ENCODE data around the gene USP17L5. TPM values are rescaled to one million over a fixed set of nuclear protein-coding genes. Genes with fewer than 3 reads are reported as not detected.
"Not testable (repeated sequence)": the region's sequence is repeated elsewhere in the genome, so short reads cannot be mapped to it uniquely, and the experiment has no call there.

USP17L5 gene, protein sequence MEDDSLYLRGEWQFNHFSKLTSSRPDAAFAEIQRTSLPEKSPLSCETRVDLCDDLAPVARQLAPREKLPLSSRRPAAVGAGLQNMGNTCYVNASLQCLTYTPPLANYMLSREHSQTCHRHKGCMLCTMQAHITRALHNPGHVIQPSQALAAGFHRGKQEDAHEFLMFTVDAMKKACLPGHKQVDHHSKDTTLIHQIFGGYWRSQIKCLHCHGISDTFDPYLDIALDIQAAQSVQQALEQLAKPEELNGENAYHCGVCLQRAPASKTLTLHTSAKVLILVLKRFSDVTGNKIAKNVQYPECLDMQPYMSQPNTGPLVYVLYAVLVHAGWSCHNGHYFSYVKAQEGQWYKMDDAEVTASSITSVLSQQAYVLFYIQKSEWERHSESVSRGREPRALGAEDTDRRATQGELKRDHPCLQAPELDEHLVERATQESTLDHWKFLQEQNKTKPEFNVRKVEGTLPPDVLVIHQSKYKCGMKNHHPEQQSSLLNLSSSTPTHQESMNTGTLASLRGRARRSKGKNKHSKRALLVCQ
- not detected for total RNA-seq
- long read RNA-seq: 0 reads

DNA sequence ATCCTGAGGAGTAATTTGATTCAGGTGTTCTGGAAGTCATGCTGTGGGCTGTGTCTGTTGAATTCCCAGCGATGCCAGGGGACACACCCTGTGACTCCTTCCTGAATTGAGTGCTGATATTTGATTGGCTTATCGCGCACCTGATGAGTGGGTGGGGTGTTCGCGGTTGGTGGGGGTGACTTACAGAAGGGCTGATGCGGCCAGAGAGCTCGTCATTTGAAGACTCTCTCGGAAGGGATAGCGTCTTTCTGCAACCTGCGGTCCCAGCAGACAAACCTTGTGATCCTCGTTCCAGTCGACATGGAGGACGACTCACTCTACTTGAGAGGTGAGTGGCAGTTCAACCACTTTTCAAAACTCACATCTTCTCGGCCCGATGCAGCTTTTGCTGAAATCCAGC is at the start of gene USP17L5:
Gene USP17L5, plus strand, starts transcription at position 301 of the 400 bp plus-strand sequence. Its CDS starts 0 bp downstream, at position 301.
- ATAC-seq; DNase-seq; intact Hi-C loops (cut with DNase I): not testable (repeated sequence)

DNA sequence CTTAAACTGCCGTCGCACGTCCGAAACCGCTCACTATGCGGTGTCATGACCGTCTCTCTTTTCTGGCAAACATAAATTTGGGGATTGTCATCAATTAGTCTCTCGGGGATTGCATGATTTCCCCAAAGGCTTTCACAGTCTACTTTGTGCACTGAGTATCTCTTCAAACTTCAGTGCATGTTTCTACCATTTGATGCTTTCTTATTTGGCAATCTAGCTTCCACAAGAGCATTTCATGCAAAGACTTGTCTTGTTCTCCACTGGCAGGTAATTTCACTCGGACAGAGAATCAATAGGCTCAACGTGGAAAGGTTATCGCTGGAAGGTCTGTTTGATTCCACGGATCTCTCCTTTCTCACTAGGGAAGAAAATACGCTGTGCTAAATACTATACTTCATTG is 15.0 kb upstream of the USP17L5 start:
- DNase-seq; intact Hi-C loops (cut with DNase I); ATAC-seq: not testable (repeated sequence)

DNA sequence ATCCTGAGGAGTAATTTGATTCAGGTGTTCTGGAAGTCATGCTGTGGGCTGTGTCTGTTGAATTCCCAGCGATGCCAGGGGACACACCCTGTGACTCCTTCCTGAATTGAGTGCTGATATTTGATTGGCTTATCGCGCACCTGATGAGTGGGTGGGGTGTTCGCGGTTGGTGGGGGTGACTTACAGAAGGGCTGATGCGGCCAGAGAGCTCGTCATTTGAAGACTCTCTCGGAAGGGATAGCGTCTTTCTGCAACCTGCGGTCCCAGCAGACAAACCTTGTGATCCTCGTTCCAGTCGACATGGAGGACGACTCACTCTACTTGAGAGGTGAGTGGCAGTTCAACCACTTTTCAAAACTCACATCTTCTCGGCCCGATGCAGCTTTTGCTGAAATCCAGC is 14.3 kb upstream of the USP17L5 start, which contains the start of gene USP17L24:
Gene USP17L24, plus strand, starts transcription at position 301 of the 400 bp plus-strand sequence. Its CDS starts 0 bp downstream, at position 301.
- DNase-seq; ATAC-seq; intact Hi-C loops (cut with DNase I): not testable (repeated sequence)

DNA sequence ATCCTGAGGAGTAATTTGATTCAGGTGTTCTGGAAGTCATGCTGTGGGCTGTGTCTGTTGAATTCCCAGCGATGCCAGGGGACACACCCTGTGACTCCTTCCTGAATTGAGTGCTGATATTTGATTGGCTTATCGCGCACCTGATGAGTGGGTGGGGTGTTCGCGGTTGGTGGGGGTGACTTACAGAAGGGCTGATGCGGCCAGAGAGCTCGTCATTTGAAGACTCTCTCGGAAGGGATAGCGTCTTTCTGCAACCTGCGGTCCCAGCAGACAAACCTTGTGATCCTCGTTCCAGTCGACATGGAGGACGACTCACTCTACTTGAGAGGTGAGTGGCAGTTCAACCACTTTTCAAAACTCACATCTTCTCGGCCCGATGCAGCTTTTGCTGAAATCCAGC is 9.6 kb upstream of the USP17L5 start, which contains the start of gene USP17L25:
Gene USP17L25, plus strand, starts transcription at position 301 of the 400 bp plus-strand sequence. Its CDS starts 0 bp downstream, at position 301.
- intact Hi-C loops (cut with DNase I): not testable (repeated sequence)

DNA sequence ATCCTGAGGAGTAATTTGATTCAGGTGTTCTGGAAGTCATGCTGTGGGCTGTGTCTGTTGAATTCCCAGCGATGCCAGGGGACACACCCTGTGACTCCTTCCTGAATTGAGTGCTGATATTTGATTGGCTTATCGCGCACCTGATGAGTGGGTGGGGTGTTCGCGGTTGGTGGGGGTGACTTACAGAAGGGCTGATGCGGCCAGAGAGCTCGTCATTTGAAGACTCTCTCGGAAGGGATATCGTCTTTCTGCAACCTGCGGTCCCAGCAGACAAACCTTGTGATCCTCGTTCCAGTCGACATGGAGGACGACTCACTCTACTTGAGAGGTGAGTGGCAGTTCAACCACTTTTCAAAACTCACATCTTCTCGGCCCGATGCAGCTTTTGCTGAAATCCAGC is 4.8 kb upstream of the USP17L5 start, which contains the start of gene USP17L26:
Gene USP17L26, plus strand, starts transcription at position 301 of the 400 bp plus-strand sequence. Its CDS starts 0 bp downstream, at position 301.
- intact Hi-C loops (cut with DNase I); ATAC-seq: not testable (repeated sequence)

More for the DNA sequence above, 9.6 kb upstream of the USP17L5 start, which contains the start of gene USP17L25:
- DNase-seq, ATAC-seq: not testable (repeated sequence)

DNA sequence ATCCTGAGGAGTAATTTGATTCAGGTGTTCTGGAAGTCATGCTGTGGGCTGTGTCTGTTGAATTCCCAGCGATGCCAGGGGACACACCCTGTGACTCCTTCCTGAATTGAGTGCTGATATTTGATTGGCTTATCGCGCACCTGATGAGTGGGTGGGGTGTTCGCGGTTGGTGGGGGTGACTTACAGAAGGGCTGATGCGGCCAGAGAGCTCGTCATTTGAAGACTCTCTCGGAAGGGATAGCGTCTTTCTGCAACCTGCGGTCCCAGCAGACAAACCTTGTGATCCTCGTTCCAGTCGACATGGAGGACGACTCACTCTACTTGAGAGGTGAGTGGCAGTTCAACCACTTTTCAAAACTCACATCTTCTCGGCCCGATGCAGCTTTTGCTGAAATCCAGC is 4.6 kb downstream of the USP17L5 start, which contains the start of gene USP17L27:
Gene USP17L27, plus strand, starts transcription at position 301 of the 400 bp plus-strand sequence. Its CDS starts 0 bp downstream, at position 301.
- intact Hi-C loops (cut with DNase I); ATAC-seq; DNase-seq: not testable (repeated sequence)

More for the DNA sequence above, 4.8 kb upstream of the USP17L5 start, which contains the start of gene USP17L26:
- DNase-seq: not testable (repeated sequence)

DNA sequence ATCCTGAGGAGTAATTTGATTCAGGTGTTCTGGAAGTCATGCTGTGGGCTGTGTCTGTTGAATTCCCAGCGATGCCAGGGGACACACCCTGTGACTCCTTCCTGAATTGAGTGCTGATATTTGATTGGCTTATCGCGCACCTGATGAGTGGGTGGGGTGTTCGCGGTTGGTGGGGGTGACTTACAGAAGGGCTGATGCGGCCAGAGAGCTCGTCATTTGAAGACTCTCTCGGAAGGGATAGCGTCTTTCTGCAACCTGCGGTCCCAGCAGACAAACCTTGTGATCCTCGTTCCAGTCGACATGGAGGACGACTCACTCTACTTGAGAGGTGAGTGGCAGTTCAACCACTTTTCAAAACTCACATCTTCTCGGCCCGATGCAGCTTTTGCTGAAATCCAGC is 9.4 kb downstream of the USP17L5 start, which contains the start of gene USP17L28:
Gene USP17L28, plus strand, starts transcription at position 301 of the 400 bp plus-strand sequence. Its CDS starts 0 bp downstream, at position 301.
- intact Hi-C loops (cut with DNase I); ATAC-seq; DNase-seq: not testable (repeated sequence)

DNA sequence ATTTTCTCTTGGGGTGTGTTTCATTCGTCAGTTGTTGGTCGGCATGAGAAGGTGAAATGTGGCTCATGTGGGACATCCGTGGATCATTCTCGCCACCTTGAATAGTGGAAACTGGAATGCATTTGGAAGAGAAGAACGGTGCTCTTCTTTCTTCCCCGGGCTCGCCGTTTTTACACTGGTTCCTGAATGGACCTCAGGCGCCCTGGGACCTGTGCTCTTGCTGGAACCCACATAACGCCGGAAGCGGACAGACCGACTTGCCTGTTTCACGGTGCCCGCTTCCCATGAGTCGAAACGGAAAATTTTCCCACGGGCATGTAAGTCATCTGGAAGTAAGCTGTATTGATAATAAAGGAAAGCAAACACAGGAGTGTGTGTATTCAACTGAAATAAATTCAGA is 11.7 kb downstream of the USP17L5 start:
- DNase-seq; intact Hi-C loops (cut with DNase I); ATAC-seq: not testable (repeated sequence)

DNA sequence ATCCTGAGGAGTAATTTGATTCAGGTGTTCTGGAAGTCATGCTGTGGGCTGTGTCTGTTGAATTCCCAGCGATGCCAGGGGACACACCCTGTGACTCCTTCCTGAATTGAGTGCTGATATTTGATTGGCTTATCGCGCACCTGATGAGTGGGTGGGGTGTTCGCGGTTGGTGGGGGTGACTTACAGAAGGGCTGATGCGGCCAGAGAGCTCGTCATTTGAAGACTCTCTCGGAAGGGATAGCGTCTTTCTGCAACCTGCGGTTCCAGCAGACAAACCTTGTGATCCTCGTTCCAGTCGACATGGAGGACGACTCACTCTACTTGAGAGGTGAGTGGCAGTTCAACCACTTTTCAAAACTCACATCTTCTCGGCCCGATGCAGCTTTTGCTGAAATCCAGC is 14.1 kb downstream of the USP17L5 start, which contains the start of gene USP17L29:
Gene USP17L29, plus strand, starts transcription at position 301 of the 400 bp plus-strand sequence. Its CDS starts 0 bp downstream, at position 301.
- ATAC-seq; intact Hi-C loops (cut with DNase I); DNase-seq: not testable (repeated sequence)

DNA sequence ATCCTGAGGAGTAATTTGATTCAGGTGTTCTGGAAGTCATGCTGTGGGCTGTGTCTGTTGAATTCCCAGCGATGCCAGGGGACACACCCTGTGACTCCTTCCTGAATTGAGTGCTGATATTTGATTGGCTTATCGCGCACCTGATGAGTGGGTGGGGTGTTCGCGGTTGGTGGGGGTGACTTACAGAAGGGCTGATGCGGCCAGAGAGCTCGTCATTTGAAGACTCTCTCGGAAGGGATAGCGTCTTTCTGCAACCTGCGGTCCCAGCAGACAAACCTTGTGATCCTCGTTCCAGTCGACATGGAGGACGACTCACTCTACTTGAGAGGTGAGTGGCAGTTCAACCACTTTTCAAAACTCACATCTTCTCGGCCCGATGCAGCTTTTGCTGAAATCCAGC is 23.6 kb downstream of the USP17L5 start, which contains the start of gene USP17L30:
Gene USP17L30, plus strand, starts transcription at position 301 of the 400 bp plus-strand sequence. Its CDS starts 0 bp downstream, at position 301.
- intact Hi-C loops (cut with DNase I); DNase-seq; ATAC-seq: not testable (repeated sequence)

DNA sequence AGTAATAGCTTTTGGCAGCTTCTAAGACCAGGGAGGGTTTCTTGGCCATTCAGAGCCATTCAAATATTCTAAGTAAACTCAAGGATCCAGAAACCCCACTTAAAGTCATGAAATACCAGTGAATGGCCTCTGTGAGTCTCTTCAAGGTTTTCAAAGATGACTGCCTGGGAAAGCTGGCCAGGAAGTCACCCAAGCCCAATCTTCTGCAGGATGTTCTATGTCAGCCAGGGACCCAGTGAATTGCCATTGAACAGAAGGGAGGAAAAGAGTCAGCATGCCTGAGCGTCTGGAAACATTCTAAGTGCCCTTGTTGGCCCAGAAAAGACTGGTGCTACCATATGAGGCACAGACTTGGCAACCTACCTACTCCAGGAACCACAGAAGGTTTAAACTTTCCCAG is 40.7 kb downstream of the USP17L5 start:
- intact Hi-C loops (cut with DNase I); DNase-seq; ATAC-seq: not testable (repeated sequence)

DNA sequence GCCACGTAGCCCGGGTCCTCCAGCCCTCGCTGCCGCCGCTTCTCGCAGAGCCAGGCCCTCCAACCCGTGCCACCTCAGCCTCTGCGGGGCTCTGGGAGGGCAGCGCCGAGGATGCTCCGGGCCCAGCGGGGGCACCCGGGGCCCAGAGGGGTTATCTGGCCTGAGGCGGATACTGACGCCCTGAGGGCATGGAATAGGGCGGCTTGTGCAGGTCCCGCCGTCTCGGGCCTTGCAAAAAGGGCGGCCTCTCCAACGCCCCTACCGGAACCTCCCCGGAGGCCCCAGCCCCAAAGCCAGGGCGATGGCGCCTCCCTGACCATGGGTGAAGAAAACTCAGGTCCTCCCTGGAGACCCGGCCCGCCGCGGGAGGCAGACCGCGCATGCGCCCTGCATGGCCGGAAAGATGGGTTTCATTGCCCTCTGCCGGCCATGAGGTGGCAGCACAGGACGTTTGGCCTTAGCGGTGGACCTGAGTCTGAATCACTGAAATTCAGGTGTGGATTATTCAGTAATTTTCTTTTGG is 41.9 kb downstream of the USP17L5 start:
- ATAC-seq; intact Hi-C loops (cut with DNase I): not testable (repeated sequence)
- peak; percentile 36 for DNase-seq

DNA sequence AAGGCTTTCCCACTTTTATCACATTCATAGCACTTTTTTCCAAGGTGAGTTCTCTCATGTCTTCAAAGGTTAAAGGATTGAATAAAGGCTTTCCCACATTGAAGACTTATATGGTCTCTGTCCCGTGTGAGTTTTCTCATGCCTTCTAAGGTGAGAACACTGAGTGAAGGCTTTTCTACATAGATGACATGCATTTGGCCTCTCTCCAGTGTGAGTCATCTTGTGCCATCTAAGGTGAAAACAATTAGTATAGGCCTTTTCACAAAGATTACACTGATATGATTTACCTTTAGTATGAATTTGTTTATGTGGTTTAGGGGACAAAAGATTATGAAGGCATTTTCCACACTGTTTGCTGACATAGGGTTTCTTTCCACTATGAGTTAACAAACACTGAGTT is 44.9 kb downstream of the USP17L5 start:
- DNase-seq: no peak

DNA sequence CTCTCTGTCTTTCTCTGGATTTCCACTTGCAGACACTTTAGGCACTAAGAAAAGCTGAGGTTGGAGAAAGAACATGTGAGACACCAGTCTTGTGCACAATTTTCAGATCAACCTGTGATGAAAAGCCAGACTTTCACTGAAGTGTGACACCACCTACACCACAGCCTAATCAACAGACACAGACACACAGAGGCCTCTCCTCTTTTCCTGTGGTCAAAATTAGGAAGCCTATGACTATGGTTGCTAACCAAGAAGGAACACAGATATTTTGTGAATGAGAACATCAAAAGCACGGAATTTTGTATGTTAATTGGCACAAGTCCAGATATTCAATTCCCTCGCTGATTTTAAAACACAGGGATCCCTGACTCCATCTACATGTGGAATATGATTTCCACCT is 49.8 kb downstream of the USP17L5 start:
- ATAC-seq; DNase-seq; intact Hi-C loops (cut with DNase I): not testable (repeated sequence)

More for the DNA sequence above, 44.9 kb downstream of the USP17L5 start:
- no peak for ATAC-seq
- intact Hi-C loops (cut with DNase I): no loop called here

Other genes with a start within 250 kb of the USP17L5 start
- gene FAM90A26, start 169.0 kb upstream of the USP17L5 start, total RNA-seq: not detected
- gene USP17L10, start 128.7 kb upstream of the USP17L5 start, total RNA-seq: not detected
- not detected for gene USP17L11, start 124.0 kb upstream of the USP17L5 start, total RNA-seq
- not detected for gene USP17L12, start 119.3 kb upstream of the USP17L5 start, total RNA-seq
- gene USP17L13, start 114.5 kb upstream of the USP17L5 start, total RNA-seq: not detected
- not detected for gene USP17L15, start 105.0 kb upstream of the USP17L5 start, total RNA-seq
- not detected for gene USP17L17, start 95.5 kb upstream of the USP17L5 start, total RNA-seq
- not detected for gene USP17L18, start 90.8 kb upstream of the USP17L5 start, total RNA-seq
- gene USP17L19, start 86.0 kb upstream of the USP17L5 start, total RNA-seq: not detected
- gene USP17L20, start 81.3 kb upstream of the USP17L5 start, total RNA-seq: not detected
- gene USP17L21, start 76.5 kb upstream of the USP17L5 start, total RNA-seq: not detected
- not detected for gene USP17L22, start 71.8 kb upstream of the USP17L5 start, total RNA-seq
- not detected for gene USP17L24, start 14.2 kb upstream of the USP17L5 start, total RNA-seq
- gene USP17L25, start 9.5 kb upstream of the USP17L5 start, total RNA-seq: not detected
- gene USP17L26, start 4.7 kb upstream of the USP17L5 start, total RNA-seq: not detected
- not detected for gene USP17L27, start 4.7 kb downstream of the USP17L5 start, total RNA-seq
- not detected for gene USP17L28, start 9.5 kb downstream of the USP17L5 start, total RNA-seq
- not detected for gene USP17L29, start 14.2 kb downstream of the USP17L5 start, total RNA-seq
- gene USP17L30, start 23.7 kb downstream of the USP17L5 start, total RNA-seq: not detected
- gene DEFB131A, start 105.0 kb downstream of the USP17L5 start, total RNA-seq: not detected